ENCODE results near the gene AKR1A1. TPM values are rescaled to one million over a fixed set of nuclear protein-coding genes. Genes with fewer than 3 reads are reported as not detected.
A peak's percentile ranks its signal among the peaks of the same experiment; 100 is the strongest.

AKR1A1 gene
- total RNA-seq, 3 donors from 2014 or later, result 118 to 206 (median 190) TPM

DNA sequence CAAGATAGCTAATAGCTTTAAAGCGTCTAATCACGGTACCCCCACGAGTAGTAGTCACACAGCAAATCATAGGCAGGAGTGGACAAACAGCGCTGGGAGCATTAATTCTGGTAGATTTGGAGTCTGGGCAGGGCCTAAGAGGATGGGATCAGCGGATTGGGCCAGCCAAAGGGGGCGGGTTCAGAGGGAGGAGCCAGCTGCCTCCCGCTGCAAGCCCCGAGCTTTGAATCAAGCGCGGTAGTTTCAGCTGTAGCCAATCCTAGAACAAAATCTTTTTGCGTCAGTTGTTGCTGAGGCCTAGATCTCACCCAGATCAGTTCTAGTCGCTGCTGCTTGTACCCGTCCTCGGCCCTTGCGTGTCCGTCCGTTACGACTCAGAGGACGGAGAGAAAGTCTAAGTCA lies 32.6 kb downstream of the AKR1A1 start:
- Histone ChIP-seq H3K4me3 (peak overlapping the region; percentile 83), H3K4me1 (ENCODE audit: low read depth) (peaks cover 19% of the 10 kb centered on the region), H3K9me3 (no peaks in the 10 kb centered on the region), H3K36me3 (ENCODE audit: low read depth) (no peaks in the 10 kb centered on the region)
- DNase-seq, result peak; percentile 94 to 97 (median 96)
- ATAC-seq, result peak; percentile 86
- intact Hi-C loops (cut with DNase I, micrococcal nuclease), result no loop called here
- TF ChIP-seq, protein P1, sequence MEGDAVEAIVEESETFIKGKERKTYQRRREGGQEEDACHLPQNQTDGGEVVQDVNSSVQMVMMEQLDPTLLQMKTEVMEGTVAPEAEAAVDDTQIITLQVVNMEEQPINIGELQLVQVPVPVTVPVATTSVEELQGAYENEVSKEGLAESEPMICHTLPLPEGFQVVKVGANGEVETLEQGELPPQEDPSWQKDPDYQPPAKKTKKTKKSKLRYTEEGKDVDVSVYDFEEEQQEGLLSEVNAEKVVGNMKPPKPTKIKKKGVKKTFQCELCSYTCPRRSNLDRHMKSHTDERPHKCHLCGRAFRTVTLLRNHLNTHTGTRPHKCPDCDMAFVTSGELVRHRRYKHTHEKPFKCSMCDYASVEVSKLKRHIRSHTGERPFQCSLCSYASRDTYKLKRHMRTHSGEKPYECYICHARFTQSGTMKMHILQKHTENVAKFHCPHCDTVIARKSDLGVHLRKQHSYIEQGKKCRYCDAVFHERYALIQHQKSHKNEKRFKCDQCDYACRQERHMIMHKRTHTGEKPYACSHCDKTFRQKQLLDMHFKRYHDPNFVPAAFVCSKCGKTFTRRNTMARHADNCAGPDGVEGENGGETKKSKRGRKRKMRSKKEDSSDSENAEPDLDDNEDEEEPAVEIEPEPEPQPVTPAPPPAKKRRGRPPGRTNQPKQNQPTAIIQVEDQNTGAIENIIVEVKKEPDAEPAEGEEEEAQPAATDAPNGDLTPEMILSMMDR (IDR thresholded peaks at IDR 0.05), result no peak

DNA sequence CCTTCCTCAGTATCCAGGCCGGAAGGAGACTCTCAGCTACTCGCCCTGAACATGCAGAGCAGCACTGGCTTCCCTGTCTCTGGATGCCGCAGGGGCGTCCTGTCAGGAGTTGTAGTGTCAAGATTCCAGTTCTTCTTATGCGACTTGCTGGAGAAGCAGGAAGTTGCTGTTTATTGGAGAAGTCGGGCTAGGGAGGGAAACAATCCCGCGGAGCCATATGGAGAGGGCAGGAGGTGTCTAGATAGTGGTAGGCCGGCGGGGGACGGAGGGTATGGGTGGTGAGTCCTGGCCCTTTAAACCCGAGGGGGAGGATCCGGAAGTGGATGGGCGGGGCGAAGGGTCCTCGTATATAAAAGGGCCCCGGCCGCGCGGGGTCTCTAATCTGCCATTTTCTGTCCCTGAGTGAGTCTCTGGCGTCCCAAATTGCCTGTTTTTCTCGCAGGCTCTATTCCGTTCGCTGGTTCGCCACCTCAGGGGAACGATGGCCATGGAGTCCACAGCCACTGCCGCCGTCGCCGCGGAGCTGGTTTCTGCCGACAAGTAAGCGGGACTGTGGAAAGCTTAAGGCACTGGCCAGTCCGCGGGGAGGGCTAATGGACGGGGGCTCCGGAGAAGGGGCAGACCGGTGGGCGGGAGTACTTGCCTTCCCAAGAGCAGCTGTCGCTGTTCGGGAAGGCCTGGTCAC lies 33.2 kb downstream of the AKR1A1 start, which contains the start of gene NASP:
Gene NASP (plus strand): TSS at position 376 of the 685 bp plus-strand sequence. CDS start 106 bp downstream, at position 482.
- TF ChIP-seq, protein P1 (IDR thresholded peaks at IDR 0.05), result no peak
- peak; percentile 84 for ATAC-seq
- H3K9me3 ChIP-seq, result no peaks in the 10 kb centered on the region
- intact Hi-C loops (cut with DNase I, micrococcal nuclease), result no loop called here
- no peaks in the 10 kb centered on the region for H3K36me3 ChIP-seq (ENCODE audit: low read depth)
- peaks cover 19% of the 10 kb centered on the region for H3K4me1 ChIP-seq (ENCODE audit: low read depth)
- peak within 1 kb of the TSS; percentile 83 for H3K4me3 ChIP-seq
- DNase-seq, result peak; percentile 93 to 95 (median 94)

DNA sequence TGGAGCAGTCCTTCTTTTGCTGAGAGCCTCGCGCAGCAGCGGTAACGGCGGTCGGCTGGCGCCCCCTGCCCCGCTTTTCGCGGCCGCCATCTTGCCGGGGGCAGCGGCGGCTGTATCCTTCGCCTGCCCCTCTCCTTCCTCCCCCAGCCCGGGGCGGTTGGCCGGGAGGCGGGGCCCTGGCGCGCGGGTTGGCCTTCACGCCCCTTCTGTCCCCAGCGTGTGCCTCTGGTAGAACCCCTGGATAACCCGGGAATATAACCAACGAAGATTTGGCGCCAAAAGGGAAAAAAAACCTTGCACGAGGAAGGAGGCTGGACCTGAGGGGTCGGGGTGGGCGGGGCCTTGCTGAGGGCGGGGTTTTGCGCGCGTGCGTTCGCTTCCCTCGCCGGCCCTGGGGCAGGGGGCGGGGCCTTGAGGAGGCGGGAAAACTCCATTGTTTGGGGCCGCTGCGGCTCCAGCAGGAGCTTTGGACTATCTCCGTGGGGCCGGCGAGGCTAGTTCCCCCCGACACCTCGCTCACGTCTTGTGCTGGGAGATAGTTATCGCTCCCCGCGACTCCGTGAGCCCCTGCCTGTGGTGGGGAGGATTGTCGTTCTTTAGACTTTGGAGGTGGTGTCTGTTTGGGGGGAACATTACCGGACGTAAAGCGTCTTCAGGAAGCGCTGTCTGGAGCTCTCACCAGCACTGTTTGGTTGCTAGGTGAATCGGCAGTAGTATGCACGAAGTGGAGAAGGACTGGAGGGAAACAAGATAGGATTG lies 33.9 kb downstream of the AKR1A1 start:
- Histone ChIP-seq H3K9me3 (no peaks in the 10 kb centered on the region), H3K4me1 (ENCODE audit: low read depth) (peaks cover 19% of the 10 kb centered on the region), H3K4me3 (peak overlapping the region; percentile 83), H3K36me3 (ENCODE audit: low read depth) (no peaks in the 10 kb centered on the region)
- peak; percentile 82 for ATAC-seq
- TF ChIP-seq, protein P1 (IDR thresholded peaks at IDR 0.05), result no peak
- DNase-seq, result peak; percentile 92 to 93 (median 92)
- intact Hi-C loops (cut with DNase I, micrococcal nuclease), result no loop called here

DNA sequence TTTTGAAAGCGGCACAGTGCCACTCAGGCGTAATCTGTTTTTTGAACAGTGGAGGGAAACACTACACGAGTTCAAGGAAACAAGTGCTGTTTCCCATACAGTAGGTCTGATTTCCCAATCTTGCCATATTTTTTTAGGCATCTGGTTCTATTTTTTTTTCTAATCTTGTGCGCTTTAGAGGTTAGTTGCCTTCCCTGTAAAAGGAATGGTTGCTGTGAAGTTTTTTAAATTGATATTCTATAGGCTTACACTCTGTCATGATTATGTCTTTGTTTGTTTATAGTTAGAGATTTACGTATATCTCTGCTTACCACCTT lies 34.4 kb downstream of the AKR1A1 start:
- peak overlapping the region; percentile 83 for H3K4me3 ChIP-seq
- H3K36me3 ChIP-seq (ENCODE audit: low read depth), result no peaks in the 10 kb centered on the region
- no peaks in the 10 kb centered on the region for H3K9me3 ChIP-seq
- TF ChIP-seq, protein P1 (IDR thresholded peaks at IDR 0.05), result no peak
- H3K4me1 ChIP-seq (ENCODE audit: low read depth), result peaks cover 19% of the 10 kb centered on the region
- no peak for DNase-seq
- intact Hi-C loops (cut with DNase I, micrococcal nuclease), result no loop called here
- ATAC-seq, result no peak

DNA sequence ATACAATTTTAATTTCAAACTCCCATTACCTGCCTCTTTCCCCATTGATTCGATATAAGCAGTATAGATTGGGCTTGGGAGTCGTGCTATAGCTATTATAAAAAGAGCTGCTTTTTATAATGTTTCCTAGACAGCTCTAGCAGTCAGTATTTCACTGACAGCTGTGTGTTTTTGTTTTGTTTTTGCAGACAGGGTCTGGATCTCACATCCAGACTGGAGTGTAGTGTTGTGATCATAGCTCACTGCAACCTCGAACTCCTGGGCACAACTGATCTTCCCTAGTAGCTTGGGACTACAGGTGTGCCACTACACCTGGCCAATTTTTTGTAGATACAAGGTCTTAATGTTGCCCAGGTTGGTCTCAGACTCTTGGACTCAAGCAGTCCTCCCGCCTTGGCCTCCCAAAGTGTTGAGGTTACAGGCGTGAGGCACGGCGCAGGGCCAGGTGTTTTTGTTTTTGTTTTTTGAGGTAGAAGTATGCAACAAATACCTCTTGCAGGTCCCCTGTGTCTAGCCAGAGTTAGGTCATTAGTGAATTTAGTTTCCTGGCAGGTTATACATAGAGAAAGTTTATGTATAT lies 35.0 kb downstream of the AKR1A1 start:
- Histone ChIP-seq H3K9me3 (no peaks in the 10 kb centered on the region), H3K36me3 (ENCODE audit: low read depth) (no peaks in the 10 kb centered on the region), H3K4me1 (ENCODE audit: low read depth) (peaks cover 19% of the 10 kb centered on the region), H3K4me3 (no peak overlapping the region)
- DNase-seq (no peak), ATAC-seq (no peak)
- intact Hi-C loops (cut with DNase I, micrococcal nuclease), result no loop called here
- TF ChIP-seq, protein P1 (IDR thresholded peaks at IDR 0.05), result no peak
